B cell (primary cell): ENCODE data around the gene GNAL.

Experiments used
- EZH2 ChIP-seq: IDR thresholded peaks from 2 replicates; pipeline ENCODE4 v1.6.1; 2012; ENCODE audit warnings: borderline replicate concordance, low read depth, mild to moderate bottlenecking, moderate library complexity, low read length; ENCODE audit not compliant: insufficient read depth, poor library complexity, severe bottlenecking
- TF ChIP-seq, protein P1 (sequence below): fragments of 200-600 bp; IDR thresholded peaks from one replicate; pipeline ENCODE4 v1.8.0; 2022; ENCODE audit warnings: antibody characterized with exemption, mild to moderate bottlenecking

- TF ChIP-seq, protein P1, sequence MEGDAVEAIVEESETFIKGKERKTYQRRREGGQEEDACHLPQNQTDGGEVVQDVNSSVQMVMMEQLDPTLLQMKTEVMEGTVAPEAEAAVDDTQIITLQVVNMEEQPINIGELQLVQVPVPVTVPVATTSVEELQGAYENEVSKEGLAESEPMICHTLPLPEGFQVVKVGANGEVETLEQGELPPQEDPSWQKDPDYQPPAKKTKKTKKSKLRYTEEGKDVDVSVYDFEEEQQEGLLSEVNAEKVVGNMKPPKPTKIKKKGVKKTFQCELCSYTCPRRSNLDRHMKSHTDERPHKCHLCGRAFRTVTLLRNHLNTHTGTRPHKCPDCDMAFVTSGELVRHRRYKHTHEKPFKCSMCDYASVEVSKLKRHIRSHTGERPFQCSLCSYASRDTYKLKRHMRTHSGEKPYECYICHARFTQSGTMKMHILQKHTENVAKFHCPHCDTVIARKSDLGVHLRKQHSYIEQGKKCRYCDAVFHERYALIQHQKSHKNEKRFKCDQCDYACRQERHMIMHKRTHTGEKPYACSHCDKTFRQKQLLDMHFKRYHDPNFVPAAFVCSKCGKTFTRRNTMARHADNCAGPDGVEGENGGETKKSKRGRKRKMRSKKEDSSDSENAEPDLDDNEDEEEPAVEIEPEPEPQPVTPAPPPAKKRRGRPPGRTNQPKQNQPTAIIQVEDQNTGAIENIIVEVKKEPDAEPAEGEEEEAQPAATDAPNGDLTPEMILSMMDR, result no peak
- no peak for TF ChIP-seq EZH2
Measured at GRCh38 chr18:11860594-11861450, 171.8 kb downstream of the GNAL start.
